ENCODE measurements around the gene TMEM270. TPM values are rescaled to one million over a fixed set of nuclear protein-coding genes. Genes with fewer than 3 reads are reported as not detected.

TMEM270 gene
- total RNA-seq, 4 donors from 2014 or later = not detected

GRCh38 chr7:73852500-73852899 lies 8.5 kb upstream of the TMEM270 start:
- Histone ChIP-seq H3K4me3 (no peak overlapping the region), H3K27ac (replicated peaks in 1 of 4) (peak overlapping the region in 1 of 4 donors; percentile 70), H3K9me3 (no peaks in the 10 kb centered on the region), H3K27me3 (peaks cover 0 to 8% (median 0%) of the 10 kb centered on the region in 4 donors), H3K36me3 (no peaks in the 10 kb centered on the region), H3K4me1 (peaks cover 13 to 37% (median 31%) of the 10 kb centered on the region in 4 donors)
- intact Hi-C loops (cut with DNase I) = no loop called here
- TF ChIP-seq EP300 (IDR thresholded peaks at IDR 0.05) (no peak), CTCF (IDR thresholded peaks at IDR 0.05) (no peak), POLR2AphosphoS5 (IDR thresholded peaks at IDR 0.05) (no peak), POLR2A (IDR thresholded peaks at IDR 0.05; ENCODE audit: low read depth) (no peak)
- WGBS = 78% methylated on average over 5 of the region's 5 CpGs
- DNase-seq (ENCODE audit: extremely low spot score) = no peak

- no peaks in the 10 kb centered on the region for H3K9me3 ChIP-seq
- no peak overlapping the region for H3K4me3 ChIP-seq
- peaks cover 6 to 15% (median 9%) of the 10 kb centered on the region in 4 donors for H3K4me1 ChIP-seq
- peaks cover 0 to 8% (median 0%) of the 10 kb centered on the region in 4 donors for H3K27me3 ChIP-seq
- 67% methylated on average over 2 of the region's 3 CpGs for whole genome bisulfite sequencing
- H3K36me3 ChIP-seq = no peaks in the 10 kb centered on the region
- intact Hi-C loops (cut with DNase I) = no loop called here
- no peak overlapping the region for H3K27ac ChIP-seq (replicated peaks in 1 of 4)
- no peak for DNase-seq (ENCODE audit: extremely low spot score)
- TF ChIP-seq POLR2AphosphoS5 (IDR thresholded peaks at IDR 0.05) = no peak
- no peak for TF ChIP-seq POLR2A (IDR thresholded peaks at IDR 0.05; ENCODE audit: low read depth)
- no peak for TF ChIP-seq EP300 (IDR thresholded peaks at IDR 0.05)
- no peak for TF ChIP-seq CTCF (IDR thresholded peaks at IDR 0.05)
Observed at GRCh38 chr7:73856941-73857340, 4.0 kb upstream of the TMEM270 start.

GRCh38 chr7:73858807-73859206 lies 2.2 kb upstream of the TMEM270 start:
- H3K4me1 ChIP-seq = peaks cover 3 to 10% (median 9%) of the 10 kb centered on the region in 4 donors
- H3K27me3 ChIP-seq = peaks cover 0 to 8% (median 0%) of the 10 kb centered on the region in 4 donors
- WGBS = 73% methylated on average over 2 of the region's 2 CpGs
- H3K27ac ChIP-seq (replicated peaks in 1 of 4) = no peak overlapping the region
- H3K36me3 ChIP-seq = no peaks in the 10 kb centered on the region
- no peaks in the 10 kb centered on the region for H3K9me3 ChIP-seq
- H3K4me3 ChIP-seq = no peak overlapping the region
- DNase-seq (ENCODE audit: extremely low spot score) = no peak
- intact Hi-C loops (cut with DNase I) = no loop called here
- TF ChIP-seq CTCF (IDR thresholded peaks at IDR 0.05) (no peak), POLR2A (IDR thresholded peaks at IDR 0.05; ENCODE audit: low read depth) (no peak), POLR2AphosphoS5 (IDR thresholded peaks at IDR 0.05) (no peak), EP300 (IDR thresholded peaks at IDR 0.05) (no peak)

GRCh38 chr7:73861305-73861704 lies 346 bp downstream of the TMEM270 start:
- intact Hi-C loops (cut with DNase I) = loop anchor here (10.0 kb wide), 1 partner anchor 323 kb away; no protein-coding TSS in a partner anchor
- 93% methylated on average over 12 of the region's 12 CpGs for WGBS
- no peak overlapping the region for H3K4me3 ChIP-seq
- no peaks in the 10 kb centered on the region for H3K27me3 ChIP-seq
- no peaks in the 10 kb centered on the region for H3K36me3 ChIP-seq
- no peaks in the 10 kb centered on the region for H3K9me3 ChIP-seq
- no peaks in the 10 kb centered on the region for H3K4me1 ChIP-seq
- TF ChIP-seq POLR2AphosphoS5 (IDR thresholded peaks at IDR 0.05) = no peak
- TF ChIP-seq POLR2A (IDR thresholded peaks at IDR 0.05; ENCODE audit: low read depth) = no peak
- no peak for TF ChIP-seq EP300 (IDR thresholded peaks at IDR 0.05)
- no peak for TF ChIP-seq CTCF (IDR thresholded peaks at IDR 0.05)
- no peak overlapping the region for H3K27ac ChIP-seq (replicated peaks in 1 of 4)
- no peak for DNase-seq (ENCODE audit: extremely low spot score)

Data from esophagus muscularis mucosa (tissue), 4 donors.